SK-N-SH treated with all-trans-retinoic acid at 6 μM for 48 hours (cell line): ENCODE results near the gene ACTL10.

Experiments used
- ARNTL ChIP-seq: fragments of 450-650 bp; formaldehyde crosslinking; IDR thresholded peaks from 2 replicates; pipeline ENCODE4 v1.5.0; 2020; ENCODE audit warnings: low read depth, mild to moderate bottlenecking, moderate library complexity, borderline replicate concordance
- BACH2 ChIP-seq: fragments of 250-450 bp; sonication (Bioruptor Pico); IDR thresholded peaks from 2 replicates; pipeline ENCODE4 v1.9.0; 2021; ENCODE audit warnings: mild to moderate bottlenecking, borderline replicate concordance
- CREB5 ChIP-seq: fragments of 250-450 bp; sonication (Bioruptor Pico); IDR thresholded peaks from 2 replicates; pipeline ENCODE4 v1.5.1; 2020; ENCODE audit warnings: low read depth, mild to moderate bottlenecking, moderate library complexity
- CSDC2 ChIP-seq: fragments of 250-450 bp; sonication (Bioruptor Pico); IDR thresholded peaks from 2 replicates; pipeline ENCODE4 v1.5.0; 2020; ENCODE audit warnings: mild to moderate bottlenecking, moderate library complexity
- ESRRG ChIP-seq: fragments of 250-450 bp; sonication (Bioruptor Pico); IDR thresholded peaks from 2 replicates; pipeline ENCODE4 v1.6.1; 2021; ENCODE audit warnings: mild to moderate bottlenecking
- GLIS3 ChIP-seq: fragments of 250-450 bp; sonication (Bioruptor Pico); IDR thresholded peaks from 2 replicates; pipeline ENCODE4 v1.5.0; 2020; ENCODE audit warnings: mild to moderate bottlenecking, moderate library complexity
- OSR1 ChIP-seq: fragments of 250-450 bp; sonication (Bioruptor Pico); IDR thresholded peaks from 2 replicates; pipeline ENCODE4 v1.8.0; 2022; ENCODE audit warnings: moderate library complexity, mild to moderate bottlenecking, inconsistent platforms
- PATZ1 ChIP-seq: fragments of 250-450 bp; sonication (Bioruptor Pico); IDR thresholded peaks from 2 replicates; pipeline ENCODE4 v1.8.0; 2020; ENCODE audit warnings: mild to moderate bottlenecking, moderate library complexity, borderline replicate concordance
- RARB ChIP-seq: fragments of 250-450 bp; sonication (Bioruptor Pico); IDR thresholded peaks from 2 replicates; pipeline ENCODE4 v1.8.0; 2021; ENCODE audit warnings: mild to moderate bottlenecking, moderate library complexity
- TOX ChIP-seq: fragments of 250-450 bp; sonication (Bioruptor Pico); IDR thresholded peaks from 2 replicates; pipeline ENCODE4 v1.8.0; 2021; ENCODE audit warnings: mild to moderate bottlenecking, moderate library complexity, borderline replicate concordance
- ZC3H10 ChIP-seq: fragments of 250-450 bp; sonication (Bioruptor Pico); IDR thresholded peaks from 2 replicates; pipeline ENCODE4 v1.5.1; 2021; ENCODE audit warnings: mild to moderate bottlenecking, moderate library complexity
- ZFP3 ChIP-seq: fragments of 250-450 bp; sonication (Bioruptor Pico); IDR thresholded peaks from 2 replicates; pipeline ENCODE4 v1.5.0; 2020; ENCODE audit warnings: mild to moderate bottlenecking, moderate library complexity
- ZNF565 ChIP-seq: fragments of 450-650 bp; formaldehyde crosslinking; conservative IDR thresholded peaks from 2 replicates; pipeline ENCODE4 v1.5.0; 2020; ENCODE audit warnings: low read depth, mild to moderate bottlenecking, moderate library complexity
- ZNF8 ChIP-seq: fragments of 450-650 bp; formaldehyde crosslinking; IDR thresholded peaks from 2 replicates; pipeline ENCODE4 v1.5.0; 2020; ENCODE audit warnings: mild to moderate bottlenecking, moderate library complexity

- TF ChIP-seq ARNTL (no peak), PATZ1 (CRISPR knock-in tag) (no peak), TOX (CRISPR knock-in tag) (no peak), OSR1 (CRISPR knock-in tag) (no peak), ZC3H10 (CRISPR knock-in tag) (no peak), CSDC2 (CRISPR knock-in tag) (no peak), GLIS3 (CRISPR knock-in tag) (no peak), ZNF565 (CRISPR knock-in tag) (no peak), CREB5 (CRISPR knock-in tag) (no peak), ZFP3 (CRISPR knock-in tag) (no peak), RARB (CRISPR knock-in tag) (no peak), ESRRG (CRISPR knock-in tag) (no peak), ZNF8 (CRISPR knock-in tag) (no peak), BACH2 (CRISPR knock-in tag) (no peak)
These were observed 18.0 kb downstream of the ACTL10 start for GRCh38 chr20:33684533-33685327.
